ENCODE measurements around the gene EFR3B. TPM values are rescaled to one million over a fixed set of nuclear protein-coding genes. Genes with fewer than 3 reads are reported as not detected.

Gene EFR3B
- total RNA-seq, 1 experiment from 2014 or later: 0.43 TPM

DNA sequence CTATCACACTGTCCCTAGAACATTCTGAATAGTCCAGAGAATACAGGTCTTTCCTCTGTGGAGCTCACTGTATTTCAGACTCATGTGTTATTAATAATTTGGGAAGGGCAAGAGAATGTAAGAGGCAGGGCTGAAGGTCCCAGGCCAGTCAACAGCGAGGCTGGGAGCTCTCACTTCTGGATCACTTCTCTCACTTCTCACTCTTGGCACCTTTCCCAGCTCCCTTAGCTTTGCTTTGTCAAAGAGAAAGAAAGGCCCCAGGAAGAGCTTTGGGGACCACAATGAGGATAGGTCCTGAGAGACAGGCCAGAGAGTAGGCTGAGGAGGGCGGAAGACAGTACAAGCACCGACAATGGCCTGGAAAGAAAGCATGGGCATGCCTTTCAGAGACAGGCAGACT, 11.2 kb downstream of the EFR3B start:
- H3K36me3 ChIP-seq: no peaks in the 10 kb centered on the region

GRCh38 chr2:25054720-25055119, 12.8 kb downstream of the EFR3B start:
- H3K4me3 ChIP-seq: no peak overlapping the region
- H3K27me3 ChIP-seq: no peaks in the 10 kb centered on the region
- H3K36me3 ChIP-seq: no peaks in the 10 kb centered on the region
- no peak for DNase-seq
- no peaks in the 10 kb centered on the region for H3K9me3 ChIP-seq

More for the DNA sequence above, 11.2 kb downstream of the EFR3B start:
- Histone ChIP-seq H3K9me3 (no peaks in the 10 kb centered on the region), H3K4me3 (no peak overlapping the region), H3K27me3 (no peaks in the 10 kb centered on the region; the same call in 1 of the 2 replicates)
- no peak for DNase-seq

DNA sequence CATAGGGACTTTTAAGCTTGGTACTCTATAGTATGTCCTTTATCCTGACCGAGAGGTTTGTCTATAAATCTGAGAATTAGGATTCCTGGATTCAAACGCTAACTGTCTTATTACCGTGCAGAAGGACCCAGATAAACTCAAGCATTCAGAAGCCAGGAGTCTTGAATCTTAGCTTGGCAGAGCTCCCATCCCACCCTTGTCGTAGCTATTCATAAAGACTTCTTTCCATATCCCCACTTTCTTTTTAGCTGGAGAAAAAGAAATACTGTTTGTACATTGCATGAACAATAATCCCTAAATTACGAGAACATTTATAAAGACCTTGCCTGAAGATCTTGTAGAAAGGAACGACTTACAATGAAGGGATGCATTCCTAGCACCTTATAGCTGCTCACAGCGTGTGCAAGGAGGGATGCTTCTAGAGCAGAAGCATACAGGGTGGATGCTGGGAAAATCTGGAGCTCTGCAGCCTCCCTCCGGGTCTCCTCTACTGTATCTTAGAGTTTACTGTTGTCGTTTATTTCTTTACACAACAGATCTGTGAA, 13.6 kb downstream of the EFR3B start:
- H3K4me3 ChIP-seq: no peak overlapping the region
- H3K36me3 ChIP-seq: no peaks in the 10 kb centered on the region
- no peaks in the 10 kb centered on the region for H3K9me3 ChIP-seq
- no peaks in the 10 kb centered on the region for H3K27me3 ChIP-seq
- no peak for DNase-seq

DNA sequence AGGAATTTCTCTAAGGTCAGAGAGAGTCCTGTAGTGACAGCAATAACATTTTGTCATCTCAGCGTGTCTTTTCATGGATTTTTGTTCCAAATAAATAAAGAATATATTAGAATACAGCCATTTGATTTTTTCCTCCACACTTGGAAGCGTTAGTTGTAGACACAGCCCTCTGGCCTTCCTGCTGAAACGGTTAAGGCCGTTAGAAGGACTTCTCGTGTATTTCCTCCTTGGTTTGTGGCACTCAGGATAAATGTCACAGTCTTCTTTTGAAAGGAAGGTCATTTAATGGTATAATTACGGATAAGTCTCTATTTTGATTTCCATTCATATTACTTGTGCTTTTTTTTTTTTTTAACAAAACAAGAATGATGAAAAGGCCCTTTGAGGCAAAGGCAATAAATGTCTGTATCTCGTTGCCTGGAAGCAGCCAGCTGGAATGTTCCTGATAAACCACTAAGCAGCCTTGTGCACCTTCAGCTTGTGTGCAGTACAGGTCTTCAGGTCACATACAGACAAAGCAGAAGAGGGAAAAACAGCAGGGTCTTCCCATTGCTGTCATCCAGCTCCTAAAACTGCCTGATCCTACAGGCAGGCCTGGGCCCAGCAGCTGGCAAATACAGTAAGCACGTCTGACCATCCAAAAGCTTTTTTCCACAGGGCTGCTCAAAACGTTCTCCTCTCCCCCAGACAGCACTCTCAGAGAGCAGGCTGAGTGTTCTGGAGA, 14.4 kb downstream of the EFR3B start:
- no peaks in the 10 kb centered on the region for H3K27me3 ChIP-seq
- no peak overlapping the region for H3K4me3 ChIP-seq
- H3K9me3 ChIP-seq: no peaks in the 10 kb centered on the region
- no peak for DNase-seq
- no peaks in the 10 kb centered on the region for H3K36me3 ChIP-seq

- no peaks in the 10 kb centered on the region for H3K36me3 ChIP-seq
- H3K4me3 ChIP-seq: no peak overlapping the region
- no peaks in the 10 kb centered on the region for H3K27me3 ChIP-seq
- DNase-seq: no peak
- peaks cover 4% of the 10 kb centered on the region; the same call in 1 of the 2 replicates for H3K9me3 ChIP-seq
Measured at GRCh38 chr2:25062511-25062917, 20.6 kb downstream of the EFR3B start.

DNA sequence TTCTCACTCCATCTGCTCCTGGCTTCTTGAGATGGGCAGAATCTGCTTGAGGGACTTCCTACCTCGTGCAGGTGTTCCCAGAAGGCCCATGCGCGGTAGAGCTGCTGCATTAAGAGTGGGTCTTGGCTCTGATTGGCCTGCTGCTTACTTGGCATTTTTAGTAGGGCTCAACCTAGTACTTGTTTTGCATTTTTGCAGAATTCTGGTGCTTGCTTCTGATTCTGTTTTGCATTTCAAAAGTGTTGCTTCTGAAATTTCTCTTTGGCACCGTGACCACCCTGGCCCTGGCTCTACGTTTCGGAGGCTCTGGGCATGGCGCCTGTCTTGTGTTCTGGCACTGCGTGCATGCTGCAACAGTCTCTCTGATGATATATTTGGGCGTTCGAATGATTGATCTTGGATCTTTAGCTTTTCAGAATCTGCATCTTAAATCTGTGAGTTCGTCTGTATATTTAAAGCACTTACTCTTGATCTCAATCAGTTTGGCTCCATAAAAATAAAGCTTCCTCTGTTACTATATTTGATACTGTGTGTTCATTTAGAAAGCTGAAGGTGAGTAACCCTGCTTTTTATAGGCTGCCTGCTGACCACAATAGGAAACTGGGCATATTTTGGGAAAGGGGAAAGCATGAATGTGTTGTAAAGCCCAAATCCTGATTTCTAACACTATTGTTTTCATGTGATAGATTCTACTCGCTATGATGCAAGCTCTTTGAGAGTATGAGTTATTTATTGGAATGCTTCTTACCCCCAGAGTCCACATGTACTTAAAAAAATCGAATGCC, 22.2 kb downstream of the EFR3B start:
- DNase-seq: peak; percentile 43
- H3K36me3 ChIP-seq: no peaks in the 10 kb centered on the region
- H3K4me3 ChIP-seq: no peak overlapping the region

DNA sequence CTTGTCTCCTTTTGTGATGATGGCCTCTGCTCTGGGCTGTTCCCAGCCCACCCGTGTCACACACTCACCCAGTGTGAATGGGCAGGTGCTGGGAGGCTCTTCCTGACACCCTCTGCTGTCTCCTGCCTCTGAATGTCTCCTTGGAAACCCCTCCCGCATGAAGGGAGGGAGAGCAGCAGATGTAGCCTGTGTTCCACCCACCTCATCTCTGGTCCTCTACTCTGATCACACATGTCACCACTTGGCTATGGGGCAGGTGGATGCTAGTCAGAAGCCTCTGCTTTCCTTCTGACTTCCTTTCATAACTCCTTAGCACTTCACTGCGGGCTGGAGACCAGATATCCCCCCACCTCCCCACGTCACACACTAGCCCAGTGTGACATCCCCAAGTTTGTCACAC, 23.9 kb downstream of the EFR3B start:
- H3K4me3 ChIP-seq: no peak overlapping the region
- no peaks in the 10 kb centered on the region for H3K36me3 ChIP-seq
- no peak for DNase-seq
- H3K9me3 ChIP-seq: peaks cover 4% of the 10 kb centered on the region; the same call in 1 of the 2 replicates
- no peaks in the 10 kb centered on the region for H3K27me3 ChIP-seq

More for the DNA sequence above, 22.2 kb downstream of the EFR3B start:
- Histone ChIP-seq H3K27me3 (no peaks in the 10 kb centered on the region), H3K9me3 (peaks cover 4% of the 10 kb centered on the region; the same call in 1 of the 2 replicates)

DNA sequence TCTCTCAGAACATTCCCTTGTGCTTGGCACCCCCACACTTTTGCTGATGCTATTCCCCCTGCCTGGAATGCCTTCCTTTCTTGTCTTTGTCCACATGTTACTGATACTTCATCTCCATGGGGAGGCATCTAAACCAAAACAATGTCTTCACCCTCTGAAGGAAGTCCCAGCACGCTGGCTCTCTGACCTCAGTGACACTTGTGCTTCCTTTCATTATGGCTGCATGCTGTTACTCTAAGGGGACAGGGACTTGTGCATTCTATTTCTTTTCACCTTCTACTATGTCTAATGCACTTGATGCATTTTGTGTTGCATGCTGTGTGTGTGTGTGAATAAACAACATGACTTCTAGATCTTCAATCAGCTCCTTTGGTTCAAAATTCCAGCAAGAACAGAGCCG, 24.6 kb downstream of the EFR3B start:
- no peaks in the 10 kb centered on the region for H3K27me3 ChIP-seq
- H3K9me3 ChIP-seq: peaks cover 4% of the 10 kb centered on the region; the same call in 1 of the 2 replicates
- no peak for DNase-seq
- no peak overlapping the region for H3K4me3 ChIP-seq
- H3K36me3 ChIP-seq: no peaks in the 10 kb centered on the region

- no peaks in the 10 kb centered on the region for H3K36me3 ChIP-seq
- H3K4me3 ChIP-seq: no peak overlapping the region
- peaks cover 4% of the 10 kb centered on the region; the same call in 1 of the 2 replicates for H3K9me3 ChIP-seq
- no peaks in the 10 kb centered on the region for H3K27me3 ChIP-seq
- DNase-seq: no peak
Measured at GRCh38 chr2:25068217-25068616, 26.3 kb downstream of the EFR3B start.

- Histone ChIP-seq H3K4me3 (no peak overlapping the region), H3K27me3 (no peaks in the 10 kb centered on the region), H3K9me3 (no peaks in the 10 kb centered on the region), H3K36me3 (no peaks in the 10 kb centered on the region)
- DNase-seq: no peak
Measured at GRCh38 chr2:25071966-25072365, 30.1 kb downstream of the EFR3B start.

- Histone ChIP-seq H3K9me3 (no peaks in the 10 kb centered on the region), H3K36me3 (no peaks in the 10 kb centered on the region), H3K27me3 (no peaks in the 10 kb centered on the region), H3K4me3 (no peak overlapping the region)
- no peak for DNase-seq
Measured at GRCh38 chr2:25072606-25073005, 30.7 kb downstream of the EFR3B start.

GRCh38 chr2:25073025-25073424, 31.1 kb downstream of the EFR3B start:
- Histone ChIP-seq H3K4me3 (no peak overlapping the region), H3K36me3 (no peaks in the 10 kb centered on the region), H3K27me3 (no peaks in the 10 kb centered on the region), H3K9me3 (no peaks in the 10 kb centered on the region)
- no peak for DNase-seq

DNA sequence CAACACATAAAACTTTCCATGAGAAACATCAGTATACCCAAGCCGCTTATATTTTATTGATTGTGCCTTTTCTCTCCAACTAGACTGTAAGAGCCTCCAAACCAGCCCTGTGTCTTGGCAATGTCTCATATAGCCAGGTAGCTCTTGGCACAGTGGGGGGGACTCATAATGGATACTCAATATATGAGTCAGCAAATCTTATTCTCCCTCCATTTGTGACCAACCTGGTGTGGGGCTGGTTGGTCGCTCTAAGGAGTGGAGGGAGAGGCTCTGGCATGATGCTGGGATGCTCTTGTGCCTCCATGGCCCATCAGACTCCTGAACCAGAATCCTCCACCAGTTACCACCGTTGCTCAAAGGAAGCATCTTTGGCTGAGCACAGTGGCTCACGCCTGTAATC, 32.0 kb downstream of the EFR3B start:
- H3K4me3 ChIP-seq: no peak overlapping the region
- no peaks in the 10 kb centered on the region for H3K9me3 ChIP-seq
- H3K27me3 ChIP-seq: no peaks in the 10 kb centered on the region
- no peak for DNase-seq
- H3K36me3 ChIP-seq: no peaks in the 10 kb centered on the region

- no peak for DNase-seq
- H3K27me3 ChIP-seq: peaks cover 6% of the 10 kb centered on the region
Measured at GRCh38 chr2:25074826-25075225, 33.0 kb downstream of the EFR3B start.

DNA sequence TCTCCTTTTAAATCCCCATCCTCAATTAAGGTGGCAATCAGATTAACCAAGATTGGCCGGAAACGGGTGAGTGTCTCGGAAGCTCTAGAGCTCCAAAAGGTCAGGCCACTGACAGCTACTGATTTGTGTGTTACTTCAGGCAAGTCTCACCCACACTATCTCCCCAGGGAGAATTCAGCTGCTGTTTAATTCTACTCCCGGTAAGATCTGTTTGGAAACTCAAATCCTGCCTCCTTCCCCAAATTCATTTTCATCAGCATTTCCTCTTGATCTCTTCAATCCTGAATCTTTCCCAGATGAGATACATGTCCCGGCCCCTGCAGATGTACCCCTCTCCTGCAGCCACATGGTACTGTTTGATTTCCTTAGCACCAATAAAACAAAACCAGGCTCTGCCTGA, 34.9 kb downstream of the EFR3B start:
- peaks cover 11% of the 10 kb centered on the region for H3K27me3 ChIP-seq
- no peak for DNase-seq
- H3K4me3 ChIP-seq: no peak overlapping the region
- no peaks in the 10 kb centered on the region for H3K9me3 ChIP-seq
- no peaks in the 10 kb centered on the region for H3K36me3 ChIP-seq

More at GRCh38 chr2:25074826-25075225, 33.0 kb downstream of the EFR3B start:
- Histone ChIP-seq H3K4me3 (no peak overlapping the region), H3K36me3 (no peaks in the 10 kb centered on the region), H3K9me3 (no peaks in the 10 kb centered on the region)

DNA sequence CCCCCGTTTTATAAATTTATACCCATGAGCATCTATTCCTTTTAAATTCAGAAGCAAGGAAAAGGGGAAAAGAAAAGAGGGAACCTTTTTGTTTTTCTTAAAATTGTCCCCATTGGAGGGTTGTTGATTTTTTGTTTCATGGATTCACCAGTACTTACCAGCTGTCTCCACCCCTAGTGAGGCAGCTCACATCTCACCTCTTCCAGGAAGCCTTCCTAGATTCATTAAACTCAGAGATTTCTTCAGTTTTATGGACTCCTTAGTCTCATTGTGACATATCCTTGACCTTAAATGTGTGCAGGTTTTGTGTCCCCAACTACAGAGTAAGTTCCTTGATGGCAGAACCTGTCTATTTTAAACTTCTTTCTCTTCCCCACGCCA, 35.9 kb downstream of the EFR3B start:
- no peak overlapping the region for H3K4me3 ChIP-seq
- peaks cover 11% of the 10 kb centered on the region for H3K27me3 ChIP-seq
- DNase-seq: no peak
- H3K36me3 ChIP-seq: no peaks in the 10 kb centered on the region
- H3K9me3 ChIP-seq: no peaks in the 10 kb centered on the region

All from MG63 (cell line).